ENCODE results near the gene SDK1.

The SDK1 gene

DNA sequence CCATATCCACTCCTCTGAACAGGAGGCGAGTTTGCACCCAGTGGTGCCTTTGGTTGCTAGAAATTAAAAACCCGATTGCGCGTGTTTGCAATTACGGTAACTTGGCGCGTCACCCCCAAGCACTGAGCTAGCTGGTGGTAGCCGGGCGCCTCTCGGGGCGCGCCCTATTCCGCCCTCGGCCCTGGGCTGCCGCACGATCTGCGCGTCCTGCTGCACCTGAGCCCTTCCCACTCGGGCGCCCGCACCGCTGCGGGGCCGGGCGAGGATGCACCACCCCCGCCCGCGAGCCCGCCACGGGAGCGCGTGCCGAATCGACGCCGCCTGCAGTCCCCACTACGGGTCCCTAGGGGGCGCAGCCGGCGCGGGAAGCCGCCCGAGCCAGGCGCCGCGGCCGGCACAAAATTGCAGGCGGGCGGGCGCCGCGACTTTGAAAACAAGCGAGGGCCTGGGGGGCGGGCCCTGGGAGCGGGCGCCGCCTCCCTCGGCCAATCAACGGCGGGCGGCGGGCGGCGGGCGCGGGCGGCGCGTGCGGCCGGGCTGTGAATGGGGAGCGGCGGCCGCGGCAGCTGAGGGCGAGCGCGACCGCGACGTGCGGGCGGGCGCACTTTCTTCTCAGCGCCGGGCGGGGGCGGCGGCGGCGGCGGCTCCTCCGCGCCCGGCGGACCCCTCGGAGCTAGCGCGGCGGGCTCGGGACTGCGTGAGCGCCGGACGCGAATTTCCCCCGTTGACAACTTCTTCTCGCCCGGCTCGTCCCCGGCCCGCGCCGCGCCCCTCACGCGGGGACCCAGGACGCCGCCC, at the start of gene SDK1 (continued):
- TF ChIP-seq ZFP41 (tag by site-specific recombination; IDR thresholded peaks at IDR 0.05; ENCODE audit: borderline replicate concordance) (no peak), ZSCAN16 (tag by site-specific recombination; IDR thresholded peaks at IDR 0.05) (no peak), ZSCAN30 (tag by site-specific recombination; IDR thresholded peaks at IDR 0.05) (peak; percentile 78), ZNF48 (tag by site-specific recombination; IDR thresholded peaks at IDR 0.05) (no peak), ZXDB (tag by site-specific recombination; IDR thresholded peaks at IDR 0.05) (no peak), ZBTB48 (tag by site-specific recombination; IDR thresholded peaks at IDR 0.05) (no peak), ZBTB21 (tag by site-specific recombination; IDR thresholded peaks at IDR 0.05) (no peak), ZNF510 (tag by site-specific recombination; IDR thresholded peaks at IDR 0.05; ENCODE audit: insufficient replicate concordance) (no peak), KLF7 (tag by site-specific recombination; IDR thresholded peaks at IDR 0.05; ENCODE audit: borderline replicate concordance) (no peak), KLF10 (tag by site-specific recombination; IDR thresholded peaks at IDR 0.05) (peak; percentile 57; the same call in 1 of the 2 replicates), ZNF747 (tag by site-specific recombination; IDR thresholded peaks at IDR 0.05) (no peak), ZNF404 (tag by site-specific recombination; IDR thresholded peaks at IDR 0.05) (no peak), SALL2 (tag by site-specific recombination; IDR thresholded peaks at IDR 0.05; ENCODE audit: borderline replicate concordance) (no peak), ZNF792 (tag by site-specific recombination; IDR thresholded peaks at IDR 0.05) (no peak), ZNF621 (tag by site-specific recombination; IDR thresholded peaks at IDR 0.05) (no peak), ZNF157 (tag by site-specific recombination; IDR thresholded peaks at IDR 0.05) (no peak), ZNF324 (tag by site-specific recombination; IDR thresholded peaks at IDR 0.05) (no peak), ZNF707 (tag by site-specific recombination; IDR thresholded peaks at IDR 0.05) (no peak), BCL11B (tag by site-specific recombination; IDR thresholded peaks at IDR 0.05; ENCODE audit: low read depth) (no peak), ZNF830 (tag by site-specific recombination; IDR thresholded peaks at IDR 0.05; ENCODE audit: low read depth) (no peak), KLF16 (tag by site-specific recombination; IDR thresholded peaks at IDR 0.05) (no peak), ZNF560 (tag by site-specific recombination; IDR thresholded peaks at IDR 0.05; ENCODE audit: borderline replicate concordance) (no peak), OVOL3 (tag by site-specific recombination; IDR thresholded peaks at IDR 0.05) (no peak), ZNF416 (tag by site-specific recombination; IDR thresholded peaks at IDR 0.05) (no peak), ZNF785 (tag by site-specific recombination; IDR thresholded peaks at IDR 0.05) (0 out of 2 replicates have a peak, but pooled peaks have one; percentile 46), ZNF140 (tag by site-specific recombination; IDR thresholded peaks at IDR 0.05) (no peak), ZNF561 (tag by site-specific recombination; IDR thresholded peaks at IDR 0.05; ENCODE audit: borderline replicate concordance) (no peak; the same call in 1 of the 2 replicates), ZIC2 (tag by site-specific recombination; IDR thresholded peaks at IDR 0.05) (no peak)
- TF ChIP-seq, protein P1, sequence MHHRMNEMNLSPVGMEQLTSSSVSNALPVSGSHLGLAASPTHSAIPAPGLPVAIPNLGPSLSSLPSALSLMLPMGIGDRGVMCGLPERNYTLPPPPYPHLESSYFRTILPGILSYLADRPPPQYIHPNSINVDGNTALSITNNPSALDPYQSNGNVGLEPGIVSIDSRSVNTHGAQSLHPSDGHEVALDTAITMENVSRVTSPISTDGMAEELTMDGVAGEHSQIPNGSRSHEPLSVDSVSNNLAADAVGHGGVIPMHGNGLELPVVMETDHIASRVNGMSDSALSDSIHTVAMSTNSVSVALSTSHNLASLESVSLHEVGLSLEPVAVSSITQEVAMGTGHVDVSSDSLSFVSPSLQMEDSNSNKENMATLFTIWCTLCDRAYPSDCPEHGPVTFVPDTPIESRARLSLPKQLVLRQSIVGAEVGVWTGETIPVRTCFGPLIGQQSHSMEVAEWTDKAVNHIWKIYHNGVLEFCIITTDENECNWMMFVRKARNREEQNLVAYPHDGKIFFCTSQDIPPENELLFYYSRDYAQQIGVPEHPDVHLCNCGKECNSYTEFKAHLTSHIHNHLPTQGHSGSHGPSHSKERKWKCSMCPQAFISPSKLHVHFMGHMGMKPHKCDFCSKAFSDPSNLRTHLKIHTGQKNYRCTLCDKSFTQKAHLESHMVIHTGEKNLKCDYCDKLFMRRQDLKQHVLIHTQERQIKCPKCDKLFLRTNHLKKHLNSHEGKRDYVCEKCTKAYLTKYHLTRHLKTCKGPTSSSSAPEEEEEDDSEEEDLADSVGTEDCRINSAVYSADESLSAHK (tag by site-specific recombination; IDR thresholded peaks at IDR 0.05), result no peak
- TF ChIP-seq, protein P2, sequence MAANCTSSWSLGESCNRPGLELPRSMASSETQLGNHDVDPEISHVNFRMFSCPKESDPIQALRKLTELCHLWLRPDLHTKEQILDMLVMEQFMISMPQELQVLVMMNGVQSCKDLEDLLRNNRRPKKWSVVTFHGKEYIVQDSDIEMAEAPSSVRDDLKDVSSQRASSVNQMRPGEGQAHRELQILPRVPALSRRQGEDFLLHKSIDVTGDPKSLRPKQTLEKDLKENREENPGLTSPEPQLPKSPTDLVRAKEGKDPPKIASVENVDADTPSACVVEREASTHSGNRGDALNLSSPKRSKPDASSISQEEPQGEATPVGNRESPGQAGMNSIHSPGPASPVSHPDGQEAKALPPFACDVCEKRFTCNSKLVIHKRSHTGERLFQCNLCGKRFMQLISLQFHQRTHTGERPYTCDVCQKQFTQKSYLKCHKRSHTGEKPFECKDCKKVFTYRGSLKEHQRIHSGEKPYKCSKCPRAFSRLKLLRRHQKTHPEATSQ (tag by site-specific recombination; IDR thresholded peaks at IDR 0.05), result no peak
- TF ChIP-seq, protein P3, sequence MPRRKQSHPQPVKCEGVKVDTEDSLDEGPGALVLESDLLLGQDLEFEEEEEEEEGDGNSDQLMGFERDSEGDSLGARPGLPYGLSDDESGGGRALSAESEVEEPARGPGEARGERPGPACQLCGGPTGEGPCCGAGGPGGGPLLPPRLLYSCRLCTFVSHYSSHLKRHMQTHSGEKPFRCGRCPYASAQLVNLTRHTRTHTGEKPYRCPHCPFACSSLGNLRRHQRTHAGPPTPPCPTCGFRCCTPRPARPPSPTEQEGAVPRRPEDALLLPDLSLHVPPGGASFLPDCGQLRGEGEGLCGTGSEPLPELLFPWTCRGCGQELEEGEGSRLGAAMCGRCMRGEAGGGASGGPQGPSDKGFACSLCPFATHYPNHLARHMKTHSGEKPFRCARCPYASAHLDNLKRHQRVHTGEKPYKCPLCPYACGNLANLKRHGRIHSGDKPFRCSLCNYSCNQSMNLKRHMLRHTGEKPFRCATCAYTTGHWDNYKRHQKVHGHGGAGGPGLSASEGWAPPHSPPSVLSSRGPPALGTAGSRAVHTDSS (tag by site-specific recombination; IDR thresholded peaks at IDR 0.05), result no peak
- TF ChIP-seq, protein P4, sequence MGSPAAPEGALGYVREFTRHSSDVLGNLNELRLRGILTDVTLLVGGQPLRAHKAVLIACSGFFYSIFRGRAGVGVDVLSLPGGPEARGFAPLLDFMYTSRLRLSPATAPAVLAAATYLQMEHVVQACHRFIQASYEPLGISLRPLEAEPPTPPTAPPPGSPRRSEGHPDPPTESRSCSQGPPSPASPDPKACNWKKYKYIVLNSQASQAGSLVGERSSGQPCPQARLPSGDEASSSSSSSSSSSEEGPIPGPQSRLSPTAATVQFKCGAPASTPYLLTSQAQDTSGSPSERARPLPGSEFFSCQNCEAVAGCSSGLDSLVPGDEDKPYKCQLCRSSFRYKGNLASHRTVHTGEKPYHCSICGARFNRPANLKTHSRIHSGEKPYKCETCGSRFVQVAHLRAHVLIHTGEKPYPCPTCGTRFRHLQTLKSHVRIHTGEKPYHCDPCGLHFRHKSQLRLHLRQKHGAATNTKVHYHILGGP (tag by site-specific recombination; IDR thresholded peaks at IDR 0.05), result no peak
- TF ChIP-seq, protein P5, sequence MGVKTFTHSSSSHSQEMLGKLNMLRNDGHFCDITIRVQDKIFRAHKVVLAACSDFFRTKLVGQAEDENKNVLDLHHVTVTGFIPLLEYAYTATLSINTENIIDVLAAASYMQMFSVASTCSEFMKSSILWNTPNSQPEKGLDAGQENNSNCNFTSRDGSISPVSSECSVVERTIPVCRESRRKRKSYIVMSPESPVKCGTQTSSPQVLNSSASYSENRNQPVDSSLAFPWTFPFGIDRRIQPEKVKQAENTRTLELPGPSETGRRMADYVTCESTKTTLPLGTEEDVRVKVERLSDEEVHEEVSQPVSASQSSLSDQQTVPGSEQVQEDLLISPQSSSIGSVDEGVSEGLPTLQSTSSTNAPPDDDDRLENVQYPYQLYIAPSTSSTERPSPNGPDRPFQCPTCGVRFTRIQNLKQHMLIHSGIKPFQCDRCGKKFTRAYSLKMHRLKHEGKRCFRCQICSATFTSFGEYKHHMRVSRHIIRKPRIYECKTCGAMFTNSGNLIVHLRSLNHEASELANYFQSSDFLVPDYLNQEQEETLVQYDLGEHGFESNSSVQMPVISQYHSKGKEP (tag by site-specific recombination; IDR thresholded peaks at IDR 0.05), result 0 out of 2 replicates have a peak, but pooled peaks have one; percentile 51

Data from HEK293 (cell line).